Measurements from ENCODE around the gene BRCA1.

Gene BRCA1

DNA sequence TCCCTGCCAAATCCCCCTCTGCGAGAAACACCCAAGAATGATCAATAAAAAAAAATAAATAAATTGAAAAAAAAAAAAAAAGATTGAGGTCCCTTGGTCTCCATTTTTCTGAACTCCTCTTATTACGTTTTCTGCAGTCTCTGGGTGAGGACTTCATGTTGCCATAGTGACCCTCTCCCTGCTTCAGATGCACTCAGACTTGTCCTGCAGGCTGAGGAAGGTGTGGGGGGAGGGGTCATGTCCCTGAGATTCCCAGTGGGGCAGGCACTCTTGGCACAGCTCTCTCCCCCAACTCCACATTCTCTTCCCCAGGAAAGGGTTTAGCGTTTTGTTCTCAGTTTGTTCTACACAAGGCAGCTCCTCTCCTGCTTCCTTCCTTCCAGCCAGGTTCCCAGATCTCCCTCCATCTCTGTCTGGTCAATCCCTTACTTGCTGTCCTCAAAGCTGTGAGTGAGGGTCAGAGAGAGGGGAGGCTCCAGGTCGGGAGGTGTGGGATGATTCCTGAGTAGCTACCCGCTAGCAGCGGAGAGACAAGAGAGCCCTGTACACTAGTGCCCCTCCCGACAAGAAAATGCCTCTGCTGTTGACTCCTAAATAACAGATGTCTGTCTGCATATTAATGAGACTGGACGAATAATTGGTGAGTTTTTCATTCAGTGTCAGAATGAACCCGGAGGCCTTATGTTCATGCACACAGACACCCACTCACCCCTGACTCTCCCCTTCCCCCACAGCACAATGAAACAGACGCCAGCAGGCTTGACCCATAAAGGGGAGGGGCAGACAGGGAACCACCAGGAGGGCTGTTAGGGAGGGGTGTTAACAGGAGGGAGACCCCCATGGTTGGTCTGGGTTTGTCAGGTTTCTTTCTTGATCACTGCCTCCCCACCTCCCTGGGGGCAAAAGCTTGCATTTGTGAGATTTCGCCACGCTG is 90.9 kb downstream of the BRCA1 start:
- DNase-seq (ENCODE audit: extremely low read depth, low read depth): no peak

DNA sequence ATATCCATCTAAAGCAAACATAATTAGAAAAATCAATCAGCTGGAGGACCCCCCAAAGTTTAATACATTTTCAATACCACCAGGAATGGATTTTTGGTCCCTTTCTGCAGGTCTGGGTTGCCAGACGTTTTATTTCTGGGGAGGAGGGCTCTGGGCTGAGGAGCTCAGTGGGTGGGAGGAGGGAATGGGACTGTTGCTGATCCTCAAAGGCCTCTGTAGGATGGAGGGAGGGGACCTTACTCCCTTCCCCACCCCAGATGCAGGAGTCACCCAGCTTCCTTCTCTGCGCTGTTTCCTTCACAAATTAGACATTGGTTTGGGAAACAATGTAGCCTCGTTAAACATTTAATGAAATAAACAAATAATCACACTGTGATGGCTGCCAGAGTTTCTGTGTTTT is 93.5 kb downstream of the BRCA1 start:
- H3K4me3 ChIP-seq (replicated peaks; ENCODE audit: low read depth, low read length): no peak overlapping the region
- TF ChIP-seq, protein P1, sequence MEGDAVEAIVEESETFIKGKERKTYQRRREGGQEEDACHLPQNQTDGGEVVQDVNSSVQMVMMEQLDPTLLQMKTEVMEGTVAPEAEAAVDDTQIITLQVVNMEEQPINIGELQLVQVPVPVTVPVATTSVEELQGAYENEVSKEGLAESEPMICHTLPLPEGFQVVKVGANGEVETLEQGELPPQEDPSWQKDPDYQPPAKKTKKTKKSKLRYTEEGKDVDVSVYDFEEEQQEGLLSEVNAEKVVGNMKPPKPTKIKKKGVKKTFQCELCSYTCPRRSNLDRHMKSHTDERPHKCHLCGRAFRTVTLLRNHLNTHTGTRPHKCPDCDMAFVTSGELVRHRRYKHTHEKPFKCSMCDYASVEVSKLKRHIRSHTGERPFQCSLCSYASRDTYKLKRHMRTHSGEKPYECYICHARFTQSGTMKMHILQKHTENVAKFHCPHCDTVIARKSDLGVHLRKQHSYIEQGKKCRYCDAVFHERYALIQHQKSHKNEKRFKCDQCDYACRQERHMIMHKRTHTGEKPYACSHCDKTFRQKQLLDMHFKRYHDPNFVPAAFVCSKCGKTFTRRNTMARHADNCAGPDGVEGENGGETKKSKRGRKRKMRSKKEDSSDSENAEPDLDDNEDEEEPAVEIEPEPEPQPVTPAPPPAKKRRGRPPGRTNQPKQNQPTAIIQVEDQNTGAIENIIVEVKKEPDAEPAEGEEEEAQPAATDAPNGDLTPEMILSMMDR (IDR thresholded peaks at IDR 0.05; ENCODE audit: low read depth, low read length, missing control alignments): no peak
- no peak for DNase-seq (ENCODE audit: extremely low read depth, low read depth)

More for the DNA sequence above, 90.9 kb downstream of the BRCA1 start:
- TF ChIP-seq, protein P1 (IDR thresholded peaks at IDR 0.05; ENCODE audit: low read depth, low read length, missing control alignments): no peak
- H3K4me3 ChIP-seq (replicated peaks; ENCODE audit: low read depth, low read length): no peak overlapping the region

DNA sequence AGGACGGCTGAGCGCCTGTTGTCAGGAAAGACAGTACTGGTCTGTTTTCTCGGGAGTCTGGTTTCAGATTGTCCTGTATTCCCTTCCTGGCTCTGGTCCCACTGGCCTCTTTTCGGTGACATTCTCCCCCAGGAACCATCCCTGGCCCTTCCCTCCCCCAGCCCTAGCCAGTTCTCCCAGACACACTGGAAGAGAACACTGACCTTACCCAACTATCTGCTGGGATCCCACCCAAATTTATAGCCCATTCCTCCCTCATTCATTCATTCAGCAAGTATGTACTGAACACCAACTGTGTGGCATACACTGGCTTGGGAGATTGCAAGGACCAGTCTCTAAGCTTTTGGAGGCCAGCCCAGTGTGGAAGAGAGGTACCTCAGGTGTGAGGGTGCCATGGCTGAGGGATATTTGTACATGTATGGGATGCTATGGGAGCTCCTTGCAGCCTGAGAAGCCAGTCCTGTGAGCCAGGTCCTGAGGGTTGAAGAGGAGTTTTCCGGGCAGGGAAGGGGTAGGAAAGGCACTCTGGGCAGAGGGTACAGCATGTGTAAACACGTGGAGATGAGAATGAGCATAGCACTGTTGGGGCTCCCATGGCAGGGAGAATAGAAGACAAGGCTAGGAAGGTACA is 94.9 kb downstream of the BRCA1 start:
- H3K4me3 ChIP-seq (replicated peaks; ENCODE audit: low read depth, low read length): no peak overlapping the region
- DNase-seq (ENCODE audit: extremely low read depth, low read depth): no peak
- TF ChIP-seq, protein P1 (IDR thresholded peaks at IDR 0.05; ENCODE audit: low read depth, low read length, missing control alignments): no peak

DNA sequence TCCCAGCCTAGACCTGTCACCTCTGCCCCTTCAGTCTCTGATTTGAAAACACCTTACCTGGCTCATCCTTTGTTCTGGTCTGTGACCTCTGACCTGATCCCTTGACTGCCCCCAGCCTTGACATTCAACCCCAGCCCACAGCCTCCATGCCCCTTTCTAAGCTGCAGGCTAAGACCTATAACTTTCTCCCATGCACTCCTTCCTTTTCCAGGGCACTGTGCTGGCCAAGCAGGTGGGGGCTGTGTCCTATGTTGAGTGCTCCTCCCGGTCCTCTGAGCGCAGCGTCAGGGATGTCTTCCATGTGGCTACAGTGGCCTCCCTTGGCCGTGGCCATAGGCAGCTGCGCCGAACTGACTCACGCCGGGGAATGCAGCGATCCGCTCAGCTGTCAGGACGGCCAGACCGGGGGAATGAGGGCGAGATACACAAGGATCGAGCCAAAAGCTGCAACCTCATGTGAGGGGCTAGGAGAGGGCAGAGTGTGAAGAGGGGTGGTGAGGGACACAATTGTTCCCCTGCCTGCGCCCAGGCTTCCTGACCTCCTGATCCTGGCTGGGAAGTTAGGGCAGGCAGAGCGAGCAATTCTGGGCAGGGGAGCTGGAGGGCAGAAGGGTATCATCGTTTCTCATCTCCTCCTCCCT is 96.8 kb downstream of the BRCA1 start:
- DNase-seq (ENCODE audit: extremely low read depth, low read depth): no peak
- TF ChIP-seq, protein P1 (IDR thresholded peaks at IDR 0.05; ENCODE audit: low read depth, low read length, missing control alignments): no peak

DNA sequence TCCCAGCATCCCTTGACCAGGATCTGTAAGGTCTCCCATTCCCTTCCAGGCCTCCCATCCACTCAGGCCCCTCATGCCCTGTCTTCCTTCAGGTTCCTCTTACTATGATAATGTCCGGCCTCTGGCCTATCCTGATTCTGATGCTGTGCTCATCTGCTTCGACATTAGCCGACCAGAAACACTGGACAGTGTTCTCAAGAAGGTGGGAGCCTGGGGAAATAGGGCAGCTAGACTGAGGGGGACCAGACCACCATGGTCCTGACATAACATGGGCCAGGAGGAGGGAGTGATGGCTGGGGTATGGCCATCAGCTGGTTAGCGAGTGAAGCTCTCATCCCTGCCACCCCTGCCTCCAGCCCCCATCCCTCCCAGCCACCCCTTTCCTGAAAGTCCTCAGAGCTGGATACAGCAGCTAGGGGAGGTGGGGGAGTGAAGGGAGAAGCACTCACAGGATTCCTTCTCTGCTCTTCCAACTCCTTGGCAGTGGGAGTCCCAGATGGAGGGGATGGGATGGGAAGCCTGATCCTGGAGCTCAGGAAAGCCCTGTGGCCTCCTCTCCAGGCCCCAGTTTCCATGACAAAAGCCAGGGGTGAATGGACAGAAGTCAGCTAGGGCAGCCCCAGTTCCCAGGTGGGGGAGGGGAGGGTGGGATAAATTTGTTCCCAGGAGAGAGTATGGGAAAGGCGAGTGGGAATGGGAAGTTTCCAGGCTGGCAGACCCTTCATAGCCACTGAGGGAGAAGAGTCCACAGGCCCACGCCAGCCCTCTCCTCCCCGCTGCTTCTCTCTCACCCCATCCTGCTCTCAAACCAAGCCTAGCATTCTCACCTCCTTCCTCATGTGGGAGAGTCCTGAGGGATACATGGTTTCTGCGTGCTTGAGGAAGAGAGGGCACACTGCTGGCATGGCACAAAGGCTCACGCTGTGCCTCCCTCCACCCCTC is 97.8 kb downstream of the BRCA1 start:
- TF ChIP-seq, protein P1 (IDR thresholded peaks at IDR 0.05; ENCODE audit: low read depth, low read length, missing control alignments): no peak
- no peak for DNase-seq (ENCODE audit: extremely low read depth, low read depth)
- H3K4me3 ChIP-seq (replicated peaks; ENCODE audit: low read depth, low read length): no peak overlapping the region

More for the DNA sequence above, 96.8 kb downstream of the BRCA1 start:
- no peak overlapping the region for H3K4me3 ChIP-seq (replicated peaks; ENCODE audit: low read depth, low read length)

DNA sequence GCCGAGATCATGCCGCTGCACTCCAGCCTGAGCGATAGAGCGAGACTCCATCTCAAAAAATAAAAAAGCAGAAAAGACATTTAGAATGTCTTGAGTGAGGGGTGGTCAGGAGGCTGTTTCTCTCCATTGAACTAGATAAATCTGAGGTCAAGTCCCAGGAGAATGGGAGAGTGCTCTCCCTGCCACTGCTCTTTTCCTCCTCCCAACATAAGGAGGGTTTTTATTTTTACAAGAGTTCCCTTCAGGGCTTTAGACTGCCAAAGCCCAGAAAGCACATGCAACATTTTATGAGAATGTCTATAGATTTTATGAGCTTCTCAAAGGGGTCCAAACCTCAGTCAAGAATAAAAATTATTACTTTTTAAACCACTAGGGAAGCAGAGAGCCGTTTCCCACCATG is 98.6 kb downstream of the BRCA1 start:
- TF ChIP-seq, protein P1 (IDR thresholded peaks at IDR 0.05; ENCODE audit: low read depth, low read length, missing control alignments): no peak
- no peak overlapping the region for H3K4me3 ChIP-seq (replicated peaks; ENCODE audit: low read depth, low read length)
- DNase-seq (ENCODE audit: extremely low read depth, low read depth): no peak
